Right lobe of liver (tissue), 6 donors: ENCODE results near the gene GPRIN3. TPM values are rescaled to one million over a fixed set of nuclear protein-coding genes. Genes with fewer than 3 reads are reported as not detected.

Source experiments
- ATAC-seq, 4 donors: fragments of 200-7000 bp; cut with Tn5 transposase; one replicate each; pipeline ENCODE4 v1.9.1; 2020; ENCODE audit warnings: mild to moderate bottlenecking in 4 of 4, moderate library complexity in 4 of 4
- DNase-seq, 3 donors: peaks; one replicate each; pipeline ENCODE4 v3.0.0-alpha.2; 2020
- H3K27ac ChIP-seq, 3 donors: fragments of 200-600 bp; one replicate each; pipeline ENCODE4 v1.8.0; 2022
- H3K27me3 ChIP-seq, 2 donors: fragments of 200-600 bp; one replicate each; pipeline ENCODE4 v1.8.0; 2022
- H3K36me3 ChIP-seq, 4 donors: fragments of 200-600 bp; sonication (generic) in 1 of 4; one replicate each; pipeline versions ENCODE4 v1.5.1 to v1.8.0; 2017 to 2022; ENCODE audit warnings: control low read depth in 1 of 4
- H3K4me1 ChIP-seq, 4 donors: fragments of 200-600 bp; sonication (generic) in 1 of 4; one replicate each; pipeline versions ENCODE4 v1.5.1 to v1.8.0; 2017 to 2022; ENCODE audit warnings: control low read depth in 1 of 4
- H3K4me3 ChIP-seq, 3 donors: fragments of 200-600 bp; one replicate each; pipeline ENCODE4 v1.8.0; 2022
- H3K9me3 ChIP-seq, 4 donors: fragments of 200-600 bp; sonication (generic) in 1 of 4; one replicate each; pipeline versions ENCODE4 v1.5.1 to v1.8.0; 2017 to 2022; ENCODE audit warnings: control low read depth in 1 of 4
- POLR2A ChIP-seq: fragments of 450-650 bp; IDR thresholded peaks from one replicate; pipeline ENCODE4 v1.6.1; 2017; ENCODE audit warnings: antibody characterized with exemption, mild to moderate bottlenecking
- WGBS: methylation state at CpG from one replicate; pipeline ENCODE4 v1.1.6; 2018; ENCODE audit warnings: low coverage, low lambda C conversion rate; ENCODE audit not compliant: insufficient coverage; ENCODE audit errors: missing lambda C conversion rate; 5-methylcytosine and 5-hydroxymethylcytosine counted together
- intact Hi-C, 2 donors: fragments of 100-400 bp; cut with DNase I; formaldehyde crosslinking; loops; one replicate each; pipeline versions ENCODE4 v1.11.2 to v1.14.1; 2022
- total RNA-seq, 6 experiments: library from RNA; depleted of rRNA in 2 of 6; stranded (reverse); fragments of >200 nt in 2 of 6; fragmentation: NEBNext Ultra II Directional in 3 of 6; extraction: Animal tissue kit (Norgen Biotek cat#: 25700) in 3 of 6; gene quantifications; one replicate each; pipeline versions ENCODE4 v1.1.0 to v1.2.4, GENCODE V29; 2016 to 2023
- TF ChIP-seq, protein P1 (sequence below), 4 donors: fragments of 200-600 bp in 3 of 4; fragments of 450-650 bp in 1 of 4; IDR thresholded peaks; one replicate each; pipeline versions ENCODE4 v1.5.1 to v1.8.0; 2016 to 2022; ENCODE audit warnings: antibody characterized with exemption in 4 of 4, mild to moderate bottlenecking in 2 of 4
- donor health status: DM: no; HTN: yes; CAD: no.
- donor health status: DM: no; HTN: no; CAD: no.
- donor health status: DM: no; HTN: no; CAD: no.
- donor health status: DM: no; HTN: yes; CAD: no.
- donor health status: DM: no; HTN: yes; CAD: no.

Gene GPRIN3
- total RNA-seq, 6 experiments from 2014 or later: 0.29 to 7.9 (median 3.9) TPM

- no peak for ATAC-seq
- Histone ChIP-seq H3K4me3 (no peak overlapping the region), H3K27me3 (no peaks in the 10 kb centered on the region), H3K36me3 (no peaks in the 10 kb centered on the region), H3K4me1 (no peaks in the 10 kb centered on the region), H3K9me3 (no peaks in the 10 kb centered on the region), H3K27ac (no peak overlapping the region)
- DNase-seq: no peak
- TF ChIP-seq POLR2A: no peak
- TF ChIP-seq, protein P1, sequence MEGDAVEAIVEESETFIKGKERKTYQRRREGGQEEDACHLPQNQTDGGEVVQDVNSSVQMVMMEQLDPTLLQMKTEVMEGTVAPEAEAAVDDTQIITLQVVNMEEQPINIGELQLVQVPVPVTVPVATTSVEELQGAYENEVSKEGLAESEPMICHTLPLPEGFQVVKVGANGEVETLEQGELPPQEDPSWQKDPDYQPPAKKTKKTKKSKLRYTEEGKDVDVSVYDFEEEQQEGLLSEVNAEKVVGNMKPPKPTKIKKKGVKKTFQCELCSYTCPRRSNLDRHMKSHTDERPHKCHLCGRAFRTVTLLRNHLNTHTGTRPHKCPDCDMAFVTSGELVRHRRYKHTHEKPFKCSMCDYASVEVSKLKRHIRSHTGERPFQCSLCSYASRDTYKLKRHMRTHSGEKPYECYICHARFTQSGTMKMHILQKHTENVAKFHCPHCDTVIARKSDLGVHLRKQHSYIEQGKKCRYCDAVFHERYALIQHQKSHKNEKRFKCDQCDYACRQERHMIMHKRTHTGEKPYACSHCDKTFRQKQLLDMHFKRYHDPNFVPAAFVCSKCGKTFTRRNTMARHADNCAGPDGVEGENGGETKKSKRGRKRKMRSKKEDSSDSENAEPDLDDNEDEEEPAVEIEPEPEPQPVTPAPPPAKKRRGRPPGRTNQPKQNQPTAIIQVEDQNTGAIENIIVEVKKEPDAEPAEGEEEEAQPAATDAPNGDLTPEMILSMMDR (IDR thresholded peaks at IDR 0.05): no peak
- intact Hi-C loops: no loop called here
- 76% methylated on average over 1 of the region's 1 CpG for WGBS
Observed at GRCh38 chr4:89352541-89352940, 44.9 kb upstream of the GPRIN3 start.

GRCh38 chr4:89351201-89351600 is 43.6 kb upstream of the GPRIN3 start:
- Histone ChIP-seq H3K36me3 (no peaks in the 10 kb centered on the region), H3K4me3 (no peak overlapping the region), H3K27me3 (no peaks in the 10 kb centered on the region), H3K27ac (no peak overlapping the region), H3K4me1 (no peaks in the 10 kb centered on the region), H3K9me3 (no peaks in the 10 kb centered on the region)
- TF ChIP-seq, protein P1 (IDR thresholded peaks at IDR 0.05): no peak
- DNase-seq (no peak), ATAC-seq (no peak)
- intact Hi-C loops: no loop called here
- 53% methylated on average over 2 of the region's 2 CpGs for WGBS

DNA sequence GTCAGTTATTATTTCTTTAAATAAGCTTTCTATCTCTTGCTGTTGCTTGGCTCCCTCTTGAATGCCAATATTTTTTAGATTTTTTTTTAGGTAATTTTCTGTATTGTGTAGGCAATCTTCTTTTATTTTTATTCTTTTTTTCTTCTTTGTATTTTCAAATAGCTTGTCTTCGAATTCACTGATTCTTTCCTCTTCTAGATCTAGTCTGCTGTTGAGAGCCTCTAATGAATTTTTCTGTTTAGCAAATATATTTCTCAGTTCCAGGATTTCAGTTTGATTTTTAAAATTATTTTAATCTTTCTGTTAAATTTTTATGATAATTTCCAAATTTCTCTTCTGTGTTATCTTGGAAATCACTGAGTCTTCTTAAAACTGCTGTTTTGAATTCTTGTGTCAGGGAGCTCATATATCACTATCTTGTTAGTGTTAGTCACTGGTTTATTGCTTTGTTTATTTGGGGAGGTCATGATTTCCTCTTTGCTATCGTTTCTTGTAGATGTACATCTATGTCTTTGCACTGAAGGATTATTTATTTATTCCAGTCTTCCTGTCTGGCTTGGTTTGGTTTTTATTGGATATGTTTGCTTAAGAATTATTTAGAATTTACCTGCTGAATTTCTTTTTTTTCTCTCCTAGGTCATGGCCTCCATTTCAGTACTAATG is 39.9 kb upstream of the GPRIN3 start:
- no peaks in the 10 kb centered on the region for H3K4me1 ChIP-seq
- H3K9me3 ChIP-seq: no peaks in the 10 kb centered on the region
- H3K27ac ChIP-seq: no peak overlapping the region
- no peaks in the 10 kb centered on the region for H3K27me3 ChIP-seq
- intact Hi-C loops: no loop called here
- no peak for ATAC-seq
- 66% methylated on average over 2 of the region's 2 CpGs for WGBS
- DNase-seq: no peak
- no peak overlapping the region for H3K4me3 ChIP-seq
- TF ChIP-seq, protein P1 (IDR thresholded peaks at IDR 0.05): no peak
- no peak for TF ChIP-seq POLR2A
- no peaks in the 10 kb centered on the region for H3K36me3 ChIP-seq

DNA sequence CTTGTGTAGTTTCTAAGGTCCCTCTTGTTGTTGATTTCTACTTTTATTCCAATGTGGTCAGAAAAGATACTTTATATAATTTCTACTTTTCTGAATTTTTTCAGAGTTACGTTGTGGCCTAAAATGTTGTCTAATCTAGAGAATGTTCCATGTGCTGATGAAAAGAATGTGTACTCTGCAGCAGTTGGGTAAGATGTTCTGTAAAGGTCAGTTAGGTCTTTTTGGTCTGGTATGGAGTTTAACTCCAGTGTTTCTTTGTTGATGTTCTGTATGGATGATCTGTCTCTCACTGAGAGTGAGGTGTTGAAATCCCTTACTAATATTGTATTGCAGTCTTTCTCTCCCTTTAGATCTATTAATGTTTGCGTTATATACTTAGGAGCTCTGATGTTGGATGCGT is 37.0 kb upstream of the GPRIN3 start:
- Histone ChIP-seq H3K9me3 (no peaks in the 10 kb centered on the region), H3K4me1 (no peaks in the 10 kb centered on the region), H3K27me3 (no peaks in the 10 kb centered on the region), H3K36me3 (no peaks in the 10 kb centered on the region), H3K27ac (no peak overlapping the region), H3K4me3 (no peak overlapping the region)
- WGBS: 80% methylated on average over 3 of the region's 3 CpGs
- ATAC-seq (no peak), DNase-seq (no peak)
- intact Hi-C loops: no loop called here
- no peak for TF ChIP-seq POLR2A
- TF ChIP-seq, protein P1 (IDR thresholded peaks at IDR 0.05): no peak

DNA sequence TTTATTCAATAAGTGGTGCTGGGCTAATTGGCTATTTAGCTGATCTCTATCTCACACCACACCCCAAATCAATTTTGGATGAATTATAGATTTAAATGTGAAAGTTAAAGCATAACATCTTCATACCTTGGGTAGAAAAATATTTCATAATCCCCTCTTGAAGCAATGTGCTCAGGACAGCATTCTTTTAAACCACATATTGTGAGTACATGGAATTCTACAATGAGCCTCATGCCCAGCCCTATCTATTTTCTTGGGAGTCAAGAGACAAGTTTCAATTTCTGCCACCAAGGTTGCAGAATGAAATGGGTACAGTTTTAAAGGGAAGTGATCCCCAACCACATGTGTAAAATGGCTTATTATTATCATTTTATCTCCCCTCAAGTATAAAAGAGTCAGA is 30.6 kb upstream of the GPRIN3 start:
- TF ChIP-seq, protein P1 (IDR thresholded peaks at IDR 0.05): no peak
- TF ChIP-seq POLR2A: no peak
- no peak overlapping the region for H3K27ac ChIP-seq
- no peaks in the 10 kb centered on the region for H3K36me3 ChIP-seq
- no peak overlapping the region for H3K4me3 ChIP-seq
- H3K4me1 ChIP-seq: no peaks in the 10 kb centered on the region
- H3K9me3 ChIP-seq: no peaks in the 10 kb centered on the region
- ATAC-seq (no peak), DNase-seq (no peak)
- H3K27me3 ChIP-seq: no peaks in the 10 kb centered on the region
- intact Hi-C loops: no loop called here
